Measurements from ENCODE around the gene FANK1.

- TF ChIP-seq, protein P1, sequence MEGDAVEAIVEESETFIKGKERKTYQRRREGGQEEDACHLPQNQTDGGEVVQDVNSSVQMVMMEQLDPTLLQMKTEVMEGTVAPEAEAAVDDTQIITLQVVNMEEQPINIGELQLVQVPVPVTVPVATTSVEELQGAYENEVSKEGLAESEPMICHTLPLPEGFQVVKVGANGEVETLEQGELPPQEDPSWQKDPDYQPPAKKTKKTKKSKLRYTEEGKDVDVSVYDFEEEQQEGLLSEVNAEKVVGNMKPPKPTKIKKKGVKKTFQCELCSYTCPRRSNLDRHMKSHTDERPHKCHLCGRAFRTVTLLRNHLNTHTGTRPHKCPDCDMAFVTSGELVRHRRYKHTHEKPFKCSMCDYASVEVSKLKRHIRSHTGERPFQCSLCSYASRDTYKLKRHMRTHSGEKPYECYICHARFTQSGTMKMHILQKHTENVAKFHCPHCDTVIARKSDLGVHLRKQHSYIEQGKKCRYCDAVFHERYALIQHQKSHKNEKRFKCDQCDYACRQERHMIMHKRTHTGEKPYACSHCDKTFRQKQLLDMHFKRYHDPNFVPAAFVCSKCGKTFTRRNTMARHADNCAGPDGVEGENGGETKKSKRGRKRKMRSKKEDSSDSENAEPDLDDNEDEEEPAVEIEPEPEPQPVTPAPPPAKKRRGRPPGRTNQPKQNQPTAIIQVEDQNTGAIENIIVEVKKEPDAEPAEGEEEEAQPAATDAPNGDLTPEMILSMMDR (IDR thresholded peaks at IDR 0.05): no peak
- no peak for TF ChIP-seq EZH2 (IDR thresholded peaks at IDR 0.05)
These were observed 37.1 kb upstream of the FANK1 start for GRCh38 chr10:125859128-125859817.

Data from neural progenitor cell (in vitro differentiated cells).